WTC11 (cell line): ENCODE data around the gene CLDN14.

Source experiments
- CTCF ChIP-seq: fragments of 200-600 bp; IDR thresholded peaks from 2 replicates; pipeline ENCODE4 v1.8.0; 2022; ENCODE audit warnings: antibody characterized with exemption
- E2F5 ChIP-seq: sonication (generic); formaldehyde crosslinking; IDR thresholded peaks from 2 replicates; pipeline ENCODE4 v1.8.1; 2022; ENCODE audit warnings: mild to moderate bottlenecking, moderate library complexity, missing genetic modification reagents
- GABPB1 ChIP-seq: sonication (generic); formaldehyde crosslinking; IDR thresholded peaks from 2 replicates; pipeline ENCODE4 v1.8.1; 2023; ENCODE audit warnings: mild to moderate bottlenecking, missing genetic modification reagents
- HMGXB4 ChIP-seq: sonication (generic); formaldehyde crosslinking; IDR thresholded peaks from 2 replicates; pipeline ENCODE4 v1.8.1; 2023; ENCODE audit warnings: mild to moderate bottlenecking, moderate library complexity, missing genetic modification reagents
- ZNF416 ChIP-seq: fragments of 250-450 bp; sonication (Bioruptor Pico); IDR thresholded peaks from 2 replicates; pipeline ENCODE4 v1.9.0; 2021; ENCODE audit warnings: mild to moderate bottlenecking, inconsistent platforms

GRCh38 chr21:36450511-36450910, 29.4 kb downstream of the CLDN14 start:
- TF ChIP-seq CTCF (no peak), E2F5 (no peak), GABPB1 (CRISPR knock-in tag) (no peak), ZNF416 (CRISPR knock-in tag) (no peak), HMGXB4 (CRISPR knock-in tag) (no peak)
